ENCODE data around the gene SNX32.
A peak's percentile ranks its signal among the peaks of the same experiment; 100 is the strongest.

The SNX32 gene

GRCh38 chr11:65787649-65788622 lies 45.8 kb upstream of the SNX32 start:
- peaks cover 54% of the 10 kb centered on the region for H3K4me1 Mint-ChIP-seq
- H3K27ac Mint-ChIP-seq, result peak overlapping the region; percentile 96
- H3K4me3 Mint-ChIP-seq, result peak overlapping the region; percentile 86
- TF ChIP-seq, protein P1, sequence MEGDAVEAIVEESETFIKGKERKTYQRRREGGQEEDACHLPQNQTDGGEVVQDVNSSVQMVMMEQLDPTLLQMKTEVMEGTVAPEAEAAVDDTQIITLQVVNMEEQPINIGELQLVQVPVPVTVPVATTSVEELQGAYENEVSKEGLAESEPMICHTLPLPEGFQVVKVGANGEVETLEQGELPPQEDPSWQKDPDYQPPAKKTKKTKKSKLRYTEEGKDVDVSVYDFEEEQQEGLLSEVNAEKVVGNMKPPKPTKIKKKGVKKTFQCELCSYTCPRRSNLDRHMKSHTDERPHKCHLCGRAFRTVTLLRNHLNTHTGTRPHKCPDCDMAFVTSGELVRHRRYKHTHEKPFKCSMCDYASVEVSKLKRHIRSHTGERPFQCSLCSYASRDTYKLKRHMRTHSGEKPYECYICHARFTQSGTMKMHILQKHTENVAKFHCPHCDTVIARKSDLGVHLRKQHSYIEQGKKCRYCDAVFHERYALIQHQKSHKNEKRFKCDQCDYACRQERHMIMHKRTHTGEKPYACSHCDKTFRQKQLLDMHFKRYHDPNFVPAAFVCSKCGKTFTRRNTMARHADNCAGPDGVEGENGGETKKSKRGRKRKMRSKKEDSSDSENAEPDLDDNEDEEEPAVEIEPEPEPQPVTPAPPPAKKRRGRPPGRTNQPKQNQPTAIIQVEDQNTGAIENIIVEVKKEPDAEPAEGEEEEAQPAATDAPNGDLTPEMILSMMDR (IDR thresholded peaks at IDR 0.05), result no peak
- no peaks in the 10 kb centered on the region for H3K9me3 Mint-ChIP-seq
- H3K27me3 Mint-ChIP-seq (ENCODE audit: low read depth, poor library complexity), result peaks cover 73% of the 10 kb centered on the region
- H3K36me3 Mint-ChIP-seq (ENCODE audit: low read depth), result peaks cover 12% of the 10 kb centered on the region
- peak; percentile 80 for DNase-seq

DNA sequence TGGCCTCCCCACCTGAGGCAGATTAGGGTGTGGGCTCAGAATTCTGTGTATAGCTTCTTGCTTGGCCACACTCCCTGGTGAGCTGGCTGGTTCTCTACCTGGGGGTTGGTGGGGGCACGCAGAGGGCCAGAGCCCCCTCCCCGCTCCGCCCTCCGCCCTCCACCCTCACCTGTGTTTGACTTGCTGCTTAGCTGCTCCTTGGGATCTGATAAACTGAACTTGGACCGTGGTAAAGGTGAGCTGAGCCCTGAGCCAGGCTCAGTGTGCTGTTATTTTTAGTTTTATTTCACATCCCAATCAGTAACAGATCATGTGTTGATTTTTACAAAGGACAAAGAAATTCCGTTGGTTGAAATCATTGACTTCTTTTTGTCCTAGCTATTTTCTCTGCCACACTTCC lies 44.9 kb upstream of the SNX32 start:
- H3K27ac Mint-ChIP-seq, result peak overlapping the region; percentile 59
- peaks cover 65% of the 10 kb centered on the region for H3K27me3 Mint-ChIP-seq (ENCODE audit: low read depth, poor library complexity)

GRCh38 chr11:65789230-65790103 lies 44.3 kb upstream of the SNX32 start:
- Mint-ChIP-seq H3K27me3 (ENCODE audit: low read depth, poor library complexity) (peaks cover 58% of the 10 kb centered on the region), H3K27ac (no peak overlapping the region), H3K4me1 (peaks cover 45% of the 10 kb centered on the region), H3K4me3 (peak overlapping the region; percentile 63), H3K9me3 (no peaks in the 10 kb centered on the region), H3K36me3 (ENCODE audit: low read depth) (peaks cover 8% of the 10 kb centered on the region)
- DNase-seq, result no peak
- TF ChIP-seq, protein P1 (IDR thresholded peaks at IDR 0.05), result no peak

More for the DNA sequence above, 44.9 kb upstream of the SNX32 start:
- DNase-seq, result no peak
- Mint-ChIP-seq H3K9me3 (no peaks in the 10 kb centered on the region), H3K36me3 (ENCODE audit: low read depth) (peaks cover 8% of the 10 kb centered on the region), H3K4me3 (peak overlapping the region; percentile 86), H3K4me1 (peaks cover 52% of the 10 kb centered on the region)
- TF ChIP-seq, protein P1 (IDR thresholded peaks at IDR 0.05), result no peak

- peaks cover 39% of the 10 kb centered on the region for H3K4me1 Mint-ChIP-seq
- TF ChIP-seq, protein P1 (IDR thresholded peaks at IDR 0.05), result no peak
- no peak for DNase-seq
- H3K36me3 Mint-ChIP-seq (ENCODE audit: low read depth), result peaks cover 4% of the 10 kb centered on the region
- H3K27ac Mint-ChIP-seq, result no peak overlapping the region
- H3K4me3 Mint-ChIP-seq, result no peak overlapping the region
- peaks cover 54% of the 10 kb centered on the region for H3K27me3 Mint-ChIP-seq (ENCODE audit: low read depth, poor library complexity)
- no peaks in the 10 kb centered on the region for H3K9me3 Mint-ChIP-seq
Observed at GRCh38 chr11:65790104-65790901, 43.5 kb upstream of the SNX32 start.

DNA sequence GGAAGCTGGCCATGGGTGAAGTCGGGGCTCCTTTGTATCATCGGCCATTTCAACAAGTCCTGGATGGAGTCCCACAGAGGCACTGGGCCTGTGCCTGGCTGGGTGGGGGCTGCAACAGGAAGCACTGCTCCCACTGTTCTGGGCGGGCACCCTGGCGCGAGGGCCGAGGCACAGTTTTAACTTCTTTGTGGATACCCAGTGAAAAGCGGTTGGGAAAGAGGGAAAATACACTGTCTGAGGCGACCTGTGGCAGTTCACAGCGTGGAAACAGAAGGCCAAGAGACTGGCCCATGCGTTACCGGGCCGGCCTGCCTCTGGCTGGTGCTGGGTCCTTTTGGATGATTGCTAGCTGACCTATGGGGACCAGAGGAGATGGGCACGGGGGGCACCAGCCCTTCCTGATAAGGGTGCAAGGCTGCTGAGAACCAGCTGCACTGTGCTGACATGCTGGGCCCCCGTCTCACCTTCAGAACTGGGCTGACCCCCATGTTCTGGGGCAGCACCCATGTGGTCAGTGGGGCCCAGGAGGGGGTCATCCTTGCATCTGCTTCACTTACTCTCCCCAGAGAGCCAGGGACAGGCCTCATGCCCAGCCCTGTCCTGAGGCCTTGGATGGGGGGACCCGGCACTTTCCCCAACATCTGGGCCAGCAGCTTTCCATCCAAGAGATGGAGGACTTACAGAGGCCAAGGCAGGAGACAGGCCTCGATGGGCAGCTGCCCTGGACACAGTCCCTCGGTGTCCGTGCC lies 42.7 kb upstream of the SNX32 start:
- no peak overlapping the region for H3K4me3 Mint-ChIP-seq
- H3K27me3 Mint-ChIP-seq (ENCODE audit: low read depth, poor library complexity), result peaks cover 48% of the 10 kb centered on the region
- no peak for DNase-seq
- H3K4me1 Mint-ChIP-seq, result peaks cover 35% of the 10 kb centered on the region
- TF ChIP-seq, protein P1 (IDR thresholded peaks at IDR 0.05), result no peak
- H3K36me3 Mint-ChIP-seq (ENCODE audit: low read depth), result no peaks in the 10 kb centered on the region
- no peaks in the 10 kb centered on the region for H3K9me3 Mint-ChIP-seq
- no peak overlapping the region for H3K27ac Mint-ChIP-seq

Measured in nephron progenitor cell (in vitro differentiated cells).